H1 (cell line): Measurements from ENCODE around the gene RIN1. TPM values are rescaled to one million over a fixed set of nuclear protein-coding genes. Genes with fewer than 3 reads are reported as not detected.

Experiments
- CHD1 ChIP-seq: IDR thresholded peaks from 2 replicates; pipeline ENCODE4 v1.6.1; 2012; ENCODE audit warnings: low read depth, low read length, improper control_type of control experiment
- FOSL1 ChIP-seq: IDR thresholded peaks from 2 replicates; pipeline ENCODE4 v1.6.1; 2011; ENCODE audit warnings: mild to moderate bottlenecking, low read depth, low read length, moderate library complexity; ENCODE audit not compliant: insufficient read depth
- KDM5A ChIP-seq: fragments of 200-600 bp; IDR thresholded peaks from 2 replicates; pipeline ENCODE4 v1.7.1; 2012; ENCODE audit warnings: mild to moderate bottlenecking, low read length, inconsistent platforms, mixed read lengths
- SIN3A ChIP-seq, 2 experiments: IDR thresholded peaks in 1 of 2; conservative IDR thresholded peaks in 1 of 2; 2 replicates each; pipeline ENCODE4 v1.6.1; 2011 to 2012; ENCODE audit warnings: low read length in 2 of 2, improper control_type of control experiment in 1 of 2, low read depth in 1 of 2, mild to moderate bottlenecking in 1 of 2
- TAF1 ChIP-seq: IDR thresholded peaks from 2 replicates; pipeline ENCODE4 v1.6.1; 2011; ENCODE audit warnings: mild to moderate bottlenecking, low read depth, low read length
- TAF7 ChIP-seq: optimal IDR thresholded peaks from 2 replicates; pipeline ENCODE3; 2011; ENCODE audit warnings: low read depth, mild to moderate bottlenecking, inconsistent platforms, low read length, moderate library complexity, borderline replicate concordance
- TCF12 ChIP-seq: IDR thresholded peaks from 2 replicates; pipeline ENCODE4 v1.6.1; 2011; ENCODE audit warnings: low read depth, mild to moderate bottlenecking, low read length
- polyA plus RNA-seq, 7 experiments: library from polyadenylated mRNA; depleted of rRNA in 3 of 7; stranded (reverse) in 5 of 7; unstranded in 2 of 7; fragments of >200 nt in 5 of 7; fragments of 200-250 nt in 2 of 7; gene quantifications; 1 replicate in 5 of 7; 2 replicates in 1 of 7; 4 replicates in 1 of 7; pipeline versions ENCODE4 v1.2.1 to v1.2.3, GENCODE V29; 2011 to 2013; ENCODE audit warnings: missing spikeins in 2 of 7, mixed read lengths in 2 of 7
- total RNA-seq: library from RNA; stranded (reverse); fragmentation: NEBNext Ultra II Directional; extraction: Animal tissue kit (Norgen Biotek cat#: 25700); gene quantifications from 2 replicates; pipeline ENCODE4 v1.2.1, GENCODE V29; 2021

RIN1 gene
- total and polyA plus RNA-seq, 2 of the 8 experiments (the other 6 are each of a cell fraction or from before 2014, with no cell fraction given), result 2.5 to 5.4 TPM

DNA sequence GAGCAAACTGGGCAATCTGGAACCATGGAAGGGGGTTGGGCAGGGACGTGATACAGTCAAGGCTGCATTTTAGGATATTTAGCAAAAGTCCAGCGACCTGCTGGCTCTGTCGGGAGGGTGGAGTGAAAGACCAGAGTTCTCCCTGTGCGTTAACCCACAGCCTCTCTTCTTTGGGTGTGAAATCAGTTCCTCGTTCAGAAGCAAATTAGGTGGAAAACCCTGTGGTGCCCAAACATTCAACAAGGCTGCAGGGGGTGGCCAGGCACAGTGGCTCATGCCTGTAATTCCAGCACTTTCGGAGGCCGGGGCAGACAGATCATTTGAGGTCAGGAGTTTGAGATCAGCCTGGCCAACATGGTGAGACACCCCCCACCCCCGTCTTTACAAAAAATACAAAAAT is 38.6 kb downstream of the RIN1 start (continued):
- TF ChIP-seq CHD1 (no peak), TCF12 (no peak), SIN3A (conservative IDR thresholded peaks at IDR 0.05 in 1 of 2, IDR thresholded peaks at IDR 0.05 in 1 of 2; ENCODE audit: low read depth in 1 of 2, low read length in 2 of 2) (no peak), KDM5A (no peak), TAF1 (no peak), FOSL1 (no peak), TAF7 (no peak)
- TF ChIP-seq, all 59 proteins: peak for 0
